Effector CD4-positive, alpha-beta T cell (primary cell): ENCODE measurements around the gene AGRP.
"Not testable (repeated sequence)": the region's sequence is repeated elsewhere in the genome, so short reads cannot be mapped to it uniquely, and the experiment has no call there.

ENCODE experiments used
- DNase-seq: peaks from one replicate; pipeline ENCODE4 v3.0.0-alpha.2; 2020

The AGRP gene

GRCh38 chr16:67504031-67505021 is 21.0 kb upstream of the AGRP start:
- no peak for DNase-seq

GRCh38 chr16:67499106-67499505 is 15.8 kb upstream of the AGRP start:
- DNase-seq: no peak

- no peak for DNase-seq
These were observed 7.2 kb upstream of the AGRP start for GRCh38 chr16:67490335-67491096.

GRCh38 chr16:67489401-67490083 is 6.2 kb upstream of the AGRP start:
- no peak for DNase-seq

DNA sequence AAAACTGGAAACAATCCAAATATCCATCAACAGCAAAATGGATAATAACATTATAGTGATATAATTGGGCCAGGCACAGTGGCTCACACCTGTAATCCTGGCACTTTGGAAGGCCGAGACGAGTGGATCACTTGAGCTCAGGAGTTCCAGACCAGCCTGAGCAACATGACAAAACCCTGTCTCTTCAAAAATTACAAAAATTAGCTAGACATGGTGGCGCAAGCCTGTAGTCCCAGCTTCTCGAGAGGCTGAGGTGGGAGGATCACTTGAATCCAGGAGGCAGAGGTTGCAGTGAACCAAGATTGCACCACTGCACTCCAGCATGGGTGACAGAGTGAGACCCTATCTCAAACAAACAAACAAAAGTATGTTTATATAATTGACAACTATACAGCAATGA is 4.2 kb upstream of the AGRP start:
- not testable (repeated sequence) for DNase-seq

DNA sequence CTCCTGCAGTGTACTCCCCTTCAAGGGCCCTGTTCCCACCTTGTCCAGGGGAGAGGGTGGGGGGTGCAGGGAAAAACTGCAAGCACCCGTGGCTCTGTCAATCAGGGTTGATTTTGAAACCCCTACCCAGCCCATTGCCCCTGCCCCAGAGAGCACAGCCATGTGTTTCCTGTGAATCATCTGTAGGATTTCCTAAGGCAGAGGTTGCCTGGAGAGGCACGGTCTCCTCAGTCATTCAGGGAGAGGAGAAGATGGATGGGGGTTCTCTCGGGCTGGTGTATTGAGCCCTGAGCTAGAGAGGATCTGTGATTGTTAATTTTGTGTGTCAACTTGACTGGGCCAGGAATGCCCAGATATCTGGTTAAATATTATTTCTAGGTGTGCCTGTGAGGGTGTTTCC is 3.5 kb upstream of the AGRP start:
- DNase-seq: no peak

GRCh38 chr16:67483731-67484525 is 581 bp upstream of the AGRP start:
- no peak for DNase-seq

- no peak for DNase-seq
These were observed 968 bp downstream of the AGRP start for GRCh38 chr16:67482233-67482924.

GRCh38 chr16:67481561-67482232 is 1.6 kb downstream of the AGRP start:
- DNase-seq: peak; percentile 22

- peak; percentile 98 for DNase-seq
These were observed 2.4 kb downstream of the AGRP start, which contains the start of gene ATP6V0D1 for GRCh38 chr16:67480833-67481560. TSS of gene ATP6V0D1 (minus strand) at chr16:67481157. CDS start at chr16:67481086, 71 bp downstream.

DNA sequence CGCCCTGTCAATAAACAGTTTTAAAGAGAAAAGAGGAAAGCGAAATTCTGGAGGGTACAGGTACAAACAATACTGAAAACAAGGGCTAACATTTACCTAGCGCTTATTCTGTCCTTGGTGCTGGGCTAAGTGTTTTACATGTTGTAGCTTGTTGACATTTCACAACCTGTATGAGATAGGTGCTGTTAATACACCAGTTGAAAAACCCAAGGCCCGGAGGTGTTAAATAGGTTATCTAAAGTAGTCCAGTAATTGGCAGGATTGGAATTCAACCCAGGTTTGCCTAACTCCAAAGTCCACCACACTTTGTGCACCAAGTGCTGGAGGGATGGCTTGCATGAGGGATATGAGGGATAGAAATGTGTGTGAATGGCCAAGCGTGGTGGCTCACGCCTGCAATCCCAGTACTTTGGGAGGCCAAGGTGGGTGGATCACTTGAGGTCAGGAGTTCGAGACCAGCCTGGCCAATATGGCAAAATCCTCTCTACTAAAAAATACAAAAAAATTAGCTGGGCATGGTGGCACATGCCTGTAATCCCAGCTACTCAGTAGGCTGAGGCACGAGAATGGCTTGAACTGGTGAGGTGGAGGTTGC is 5.3 kb downstream of the AGRP start:
- no peak for DNase-seq

DNA sequence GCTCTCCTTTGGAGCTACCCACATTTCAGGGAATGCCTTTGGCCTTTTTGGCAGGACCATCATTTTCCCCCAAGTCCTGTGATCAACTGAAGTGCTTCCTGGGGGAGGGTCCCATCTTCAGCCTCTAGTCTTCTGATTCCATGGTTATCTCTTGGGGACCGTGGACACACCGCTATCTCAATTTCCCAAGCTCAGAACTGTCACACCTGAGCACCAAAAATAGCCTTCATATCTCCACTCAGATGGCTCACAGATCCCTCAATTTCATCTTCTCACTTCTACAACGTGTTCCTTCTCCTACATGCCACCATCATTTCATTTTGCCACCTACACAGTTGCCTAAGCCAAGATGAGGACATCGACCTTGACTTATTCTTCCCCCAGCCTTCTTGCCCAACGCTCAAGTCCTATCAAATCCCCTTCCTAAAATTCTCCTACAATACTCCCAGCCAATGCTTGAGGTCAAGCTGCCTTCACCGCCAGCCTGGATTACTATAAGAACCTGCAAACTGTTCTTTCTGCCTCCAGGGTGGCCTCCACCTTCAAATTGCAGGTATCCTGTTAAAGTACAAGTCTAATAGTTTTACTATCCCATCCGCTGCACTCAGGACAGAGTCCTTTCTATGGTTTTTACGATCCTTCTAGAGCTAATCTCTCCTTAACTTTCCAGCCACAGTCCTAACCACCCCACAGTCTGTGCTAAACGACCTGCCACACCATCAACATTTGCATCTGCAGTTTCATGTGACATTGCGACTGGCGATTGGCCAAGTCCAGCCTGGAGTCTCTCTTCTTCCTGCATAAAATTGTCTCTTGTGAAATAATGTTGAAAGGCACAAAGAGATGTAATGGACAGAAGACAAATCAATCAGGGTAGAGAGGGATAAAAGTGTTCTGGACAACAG is 8.5 kb downstream of the AGRP start:
- no peak for DNase-seq

GRCh38 chr16:67471758-67472384 is 11.5 kb downstream of the AGRP start:
- no peak for DNase-seq

DNA sequence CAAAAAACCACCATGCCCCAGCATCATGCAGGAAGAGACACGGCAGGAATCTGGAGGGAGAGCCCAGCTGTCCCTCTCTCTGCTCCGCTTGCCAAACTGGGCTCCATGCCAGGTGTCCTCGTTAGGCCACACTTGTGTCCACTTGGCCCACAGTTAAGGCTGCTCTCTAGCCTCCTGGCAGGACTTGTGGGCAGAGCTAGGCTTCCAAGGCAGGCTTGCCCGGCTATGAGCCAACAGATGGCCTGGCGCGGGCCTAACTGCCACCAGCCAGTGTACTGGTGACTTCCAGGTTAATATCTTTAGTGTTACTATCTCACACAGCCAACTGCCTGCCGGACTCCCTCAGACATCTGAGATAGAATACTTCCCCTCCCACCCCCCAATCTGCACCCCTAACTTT is 13.0 kb downstream of the AGRP start:
- no peak for DNase-seq

- no peak for DNase-seq
These were observed 14.6 kb downstream of the AGRP start for GRCh38 chr16:67468731-67469130.

DNA sequence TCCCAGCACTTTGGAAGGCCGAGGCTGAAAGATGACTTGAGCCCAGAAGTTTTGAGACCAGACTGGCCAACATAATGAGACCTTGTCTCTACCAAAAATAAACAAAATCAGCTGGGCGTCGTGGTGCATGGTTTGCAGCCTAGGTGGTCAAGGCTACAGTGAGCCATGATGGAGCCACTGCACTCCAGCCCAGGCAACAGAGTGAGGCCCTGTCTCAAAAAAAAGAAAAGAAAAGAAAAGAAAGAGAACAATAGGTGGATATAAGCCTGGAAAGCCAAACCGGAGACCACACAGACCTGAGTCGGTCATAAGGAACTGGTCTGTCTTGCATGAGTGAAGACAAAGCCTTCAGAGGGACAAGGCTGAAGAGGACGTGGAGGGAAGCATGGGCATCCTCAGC is 16.8 kb downstream of the AGRP start:
- no peak for DNase-seq

GRCh38 chr16:67464565-67464964 is 18.8 kb downstream of the AGRP start:
- no peak for DNase-seq

DNA sequence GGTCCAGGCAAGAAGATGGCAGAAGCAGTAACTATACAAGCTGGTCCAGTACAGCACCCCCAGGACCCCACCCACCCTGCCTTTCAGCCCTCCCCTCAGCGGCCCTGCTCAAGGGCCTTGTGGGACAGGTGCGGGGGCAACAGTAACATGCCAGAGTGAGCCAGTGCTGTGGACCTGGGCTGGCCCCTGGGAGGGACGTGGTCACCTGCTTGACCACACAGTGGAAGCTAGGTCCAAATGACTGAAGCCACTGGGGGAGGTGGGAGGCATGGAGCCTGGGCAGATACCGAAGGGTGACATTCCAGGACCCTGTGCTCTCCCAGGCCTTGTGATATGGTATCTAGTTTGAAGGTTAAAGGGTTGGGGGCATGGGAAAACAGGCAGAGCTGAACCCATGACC is 19.7 kb downstream of the AGRP start:
- DNase-seq: no peak
